Spleen (tissue), 7 donors: ENCODE results near the gene ZC3H18.

Experiments
- POLR2A ChIP-seq, 3 donors: fragments of 450-650 bp; IDR thresholded peaks; one replicate each; pipeline ENCODE4 v1.5.1; 2017; ENCODE audit warnings: antibody characterized with exemption in 3 of 3, mild to moderate bottlenecking in 1 of 3
- TF ChIP-seq, protein P1 (sequence below), 11 experiments: fragments of 200-600 bp in 7 of 11; fragments of 450-650 bp in 4 of 11; sonication (generic) in 4 of 11; IDR thresholded peaks in 8 of 11; conservative IDR thresholded peaks in 3 of 11; 1 replicate in 7 of 11; 2 replicates in 4 of 11; pipeline versions ENCODE4 v1.4.0 to v1.8.0; 2016 to 2021; ENCODE audit warnings: antibody characterized with exemption in 11 of 11, inconsistent platforms in 4 of 11, mild to moderate bottlenecking in 1 of 11
- donor health status: DM: no; HTN: no; CAD: no; lungs with moderate emphysema.
- donor health status: DM: no; HTN: no; CAD: no.
- donor health status: DM: no; HTN: no; CAD: no.

DNA sequence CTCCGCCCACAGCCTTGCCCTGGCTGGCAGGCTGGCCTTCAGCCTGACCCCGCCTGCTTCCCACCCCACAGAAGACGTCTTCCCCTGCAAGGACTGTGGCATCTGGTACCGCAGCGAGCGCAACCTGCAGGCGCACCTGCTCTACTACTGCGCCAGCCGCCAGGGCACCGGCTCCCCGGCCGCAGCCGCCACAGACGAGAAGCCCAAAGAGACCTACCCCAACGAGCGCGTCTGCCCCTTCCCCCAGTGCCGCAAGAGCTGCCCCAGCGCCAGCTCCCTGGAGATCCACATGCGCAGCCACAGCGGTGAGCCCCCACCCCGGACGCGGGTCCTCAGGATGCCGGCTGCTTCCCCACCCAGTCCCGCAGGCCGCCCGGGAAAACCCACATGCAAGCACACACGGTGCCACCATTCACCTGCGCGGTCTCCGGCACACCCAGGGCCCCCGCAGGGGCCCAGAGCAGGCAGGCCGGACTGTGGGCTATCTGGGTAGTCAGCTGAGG, 38.2 kb upstream of the ZC3H18 start:
- TF ChIP-seq, protein P1, sequence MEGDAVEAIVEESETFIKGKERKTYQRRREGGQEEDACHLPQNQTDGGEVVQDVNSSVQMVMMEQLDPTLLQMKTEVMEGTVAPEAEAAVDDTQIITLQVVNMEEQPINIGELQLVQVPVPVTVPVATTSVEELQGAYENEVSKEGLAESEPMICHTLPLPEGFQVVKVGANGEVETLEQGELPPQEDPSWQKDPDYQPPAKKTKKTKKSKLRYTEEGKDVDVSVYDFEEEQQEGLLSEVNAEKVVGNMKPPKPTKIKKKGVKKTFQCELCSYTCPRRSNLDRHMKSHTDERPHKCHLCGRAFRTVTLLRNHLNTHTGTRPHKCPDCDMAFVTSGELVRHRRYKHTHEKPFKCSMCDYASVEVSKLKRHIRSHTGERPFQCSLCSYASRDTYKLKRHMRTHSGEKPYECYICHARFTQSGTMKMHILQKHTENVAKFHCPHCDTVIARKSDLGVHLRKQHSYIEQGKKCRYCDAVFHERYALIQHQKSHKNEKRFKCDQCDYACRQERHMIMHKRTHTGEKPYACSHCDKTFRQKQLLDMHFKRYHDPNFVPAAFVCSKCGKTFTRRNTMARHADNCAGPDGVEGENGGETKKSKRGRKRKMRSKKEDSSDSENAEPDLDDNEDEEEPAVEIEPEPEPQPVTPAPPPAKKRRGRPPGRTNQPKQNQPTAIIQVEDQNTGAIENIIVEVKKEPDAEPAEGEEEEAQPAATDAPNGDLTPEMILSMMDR (IDR thresholded peaks at IDR 0.05 in 8 of 11, conservative IDR thresholded peaks at IDR 0.05 in 3 of 11) = no peak
- TF ChIP-seq POLR2A (IDR thresholded peaks at IDR 0.05) = no peak
